A549 (cell line): ENCODE measurements around the gene HOXB7. TPM values are rescaled to one million over a fixed set of nuclear protein-coding genes. Genes with fewer than 3 reads are reported as not detected.

Experiments used
- ATAC-seq, 2 experiments: fragments of 200-7000 bp in 1 of 2; fragments of >200 bp in 1 of 2; cut with Nextera tagmentation in 1 of 2; cut with Tn5 transposase in 1 of 2; 3 replicates each; pipeline versions ENCODE4 v1.8.0 to v1.9.1; 2018 to 2020; ENCODE audit warnings: mild to moderate bottlenecking in 1 of 2, moderate library complexity in 1 of 2
- CTCF ChIA-PET: fragments of 300-600 bp; sonication (Branson Sonifier 250); formaldehyde crosslinking; extraction: SDS; loops from one replicate; lab custom pipeline; 2021; ENCODE audit warnings: antibody characterized with exemption, inconsistent platforms; lab: Yijun Ruan, JAX
- POLR2A ChIA-PET: fragments of 350-600 bp; formaldehyde crosslinking; extraction: SDS; loops from one replicate; lab custom pipeline; 2021; ENCODE audit warnings: antibody characterized with exemption, inconsistent platforms; lab: Yijun Ruan, JAX
- DNase-seq, 2 experiments: peaks; one replicate each; pipeline versions ENCODE4 v3.0.0 to v3.0.0-alpha.2; 2011 to 2016; ENCODE audit warnings: low read depth in 1 of 2, low spot score in 1 of 2
- FAIRE-seq: peaks from 2 replicates; lab custom pipeline; 2011; peaks lifted over from hg19 to GRCh38; lab: Jason Lieb, UNC
- H3K27ac ChIP-seq, 2 experiments: fragments of >200 bp; sonication (Bioruptor Twin); formaldehyde crosslinking; 3 replicates each; pipeline ENCODE4 v1.5.1; 2016 to 2017
- H3K4me1 ChIP-seq: fragments of >200 bp; sonication (Bioruptor Twin); formaldehyde crosslinking; 3 replicates; pipeline ENCODE4 v1.6.1; 2016
- H3K4me2 ChIP-seq: fragments of >200 bp; sonication (Bioruptor Twin); formaldehyde crosslinking; 3 replicates; pipeline ENCODE4 v1.6.1; 2016
- H3K4me3 ChIP-seq: fragments of >200 bp; sonication (Bioruptor Twin); formaldehyde crosslinking; 3 replicates; pipeline ENCODE4 v1.5.1; 2016
- H3K9me3 ChIP-seq: fragments of >200 bp; sonication (Bioruptor Twin); formaldehyde crosslinking; 3 replicates; pipeline ENCODE4 v1.6.1; 2016
- BHLHE40 ChIP-seq: IDR thresholded peaks from 2 replicates; pipeline ENCODE4 v1.6.1; 2012; ENCODE audit warnings: low read depth, low read length, inconsistent platforms
- CBX2 ChIP-seq: fragments of 200-600 bp; sonication (generic); IDR thresholded peaks from 2 replicates; pipeline ENCODE4 v1.6.1; 2016; ENCODE audit warnings: low read depth, mild to moderate bottlenecking, borderline replicate concordance
- EP300 ChIP-seq, 2 experiments: fragments of >200 bp; sonication (Bioruptor Twin); formaldehyde crosslinking; IDR thresholded peaks; 2 replicates in 1 of 2; 3 replicates in 1 of 2; pipeline ENCODE4 v1.6.1; 2016 to 2017
- JUNB ChIP-seq: fragments of >200 bp; sonication (Bioruptor Twin); formaldehyde crosslinking; IDR thresholded peaks from 2 replicates; pipeline ENCODE4 v1.6.1; 2016
- KDM5A ChIP-seq: fragments of 200-600 bp; sonication (generic); IDR thresholded peaks from 2 replicates; pipeline ENCODE4 v1.6.1; 2016; ENCODE audit warnings: antibody characterized with exemption, mild to moderate bottlenecking
- MAFK ChIP-seq: fragments of 450-650 bp; IDR thresholded peaks from 2 replicates; pipeline ENCODE4 v1.6.1; 2014; ENCODE audit not compliant: partially characterized antibody
- PHF8 ChIP-seq: fragments of 200-600 bp; sonication (generic); IDR thresholded peaks from 2 replicates; pipeline ENCODE4 v1.6.1; 2016; ENCODE audit warnings: low read depth, mild to moderate bottlenecking, antibody characterized with exemption, moderate library complexity, borderline replicate concordance
- RAD21 ChIP-seq, 2 experiments: fragments of >200 bp in 1 of 2; sonication (Bioruptor Twin) in 1 of 2; formaldehyde crosslinking in 1 of 2; IDR thresholded peaks in 1 of 2; conservative IDR thresholded peaks in 1 of 2; 2 replicates in 1 of 2; 3 replicates in 1 of 2; pipeline ENCODE4 v1.6.1; 2012 to 2018; ENCODE audit warnings: inconsistent platforms in 1 of 2
- REST ChIP-seq: fragments of 200-600 bp; sonication (generic); IDR thresholded peaks from 2 replicates; pipeline ENCODE4 v1.6.1; 2016; ENCODE audit warnings: antibody characterized with exemption, mild to moderate bottlenecking, moderate library complexity
- SMC3 ChIP-seq: fragments of >200 bp; sonication (Bioruptor Twin); formaldehyde crosslinking; IDR thresholded peaks from 3 replicates; pipeline ENCODE4 v1.6.1; 2018; ENCODE audit warnings: inconsistent platforms
- ZC3H11A ChIP-seq: fragments of 450-650 bp; IDR thresholded peaks from 2 replicates; pipeline ENCODE4 v1.6.1; 2014; ENCODE audit warnings: antibody characterized with exemption, mild to moderate bottlenecking
- WGBS: methylation state at CpG from one replicate; pipeline ENCODE4 v1.1.6; 2017; ENCODE audit errors: missing lambda C conversion rate; 5-methylcytosine and 5-hydroxymethylcytosine counted together
- polyA plus RNA-seq, 4 experiments: library from polyadenylated mRNA; depleted of rRNA in 3 of 4; stranded (reverse); fragments of >200 nt; fragmentation: RNase III in 1 of 4; extraction: RNeasy Plus Mini Kit Qiagen cat#74134 plus additional on column Dnase treatment in 1 of 4; gene quantifications; 2 replicates in 3 of 4; 3 replicates in 1 of 4; pipeline ENCODE4 v1.2.3, GENCODE V29; 2011 to 2017

HOXB7 gene
- polyA plus RNA-seq, 2 of the 4 experiments (the other 2 are of a cell fraction), result 22.3 to 32.3 TPM

GRCh38 chr17:48609033-48609432 lies 1.8 kb downstream of the HOXB7 start:
- peaks cover 22% of the 10 kb centered on the region for H3K4me1 ChIP-seq
- CTCF ChIA-PET, result interaction anchor here (0.6 to 4.4 kb wide), 15 partner anchors 8 to 508 kb away, joined by 3 to 28 read pairs (median 6); partner anchors contain the start of genes CBX1 and HOXB5
- H3K9me3 ChIP-seq, result no peaks in the 10 kb centered on the region
- POLR2A ChIA-PET, result interaction anchor here (0.6 to 1.5 kb wide), 3 partner anchors 17 to 343 kb away, joined by 3 to 5 read pairs (median 3); partner anchors contain the start of gene HOXB9
- H3K27ac ChIP-seq, result peak overlapping the region in 1 of 2 experiments; percentile 93; a peak in 3 of 6 replicates
- ATAC-seq (no peak), DNase-seq (no peak), FAIRE-seq (no peak)
- no peak for TF ChIP-seq EP300 (IDR thresholded peaks at IDR 0.05)
- TF ChIP-seq MAFK, result peak; percentile 67
- H3K4me3 ChIP-seq, result no peak overlapping the region
- peak overlapping the region; percentile 98 for H3K4me2 ChIP-seq

- TF ChIP-seq REST, result no peak
- FAIRE-seq (no peak), DNase-seq (no peak), ATAC-seq (no peak)
- CTCF ChIA-PET, result interaction anchor here (1.1 to 4.4 kb wide), 8 partner anchors 10 to 507 kb away, joined by 3 to 28 read pairs (median 6); partner anchors contain the start of genes CBX1 and HOXB5
- H3K4me1 ChIP-seq, result peaks cover 18% of the 10 kb centered on the region
- POLR2A ChIA-PET, result interaction anchor here (0.6 to 1.5 kb wide), 3 partner anchors 17 to 342 kb away, joined by 3 to 5 read pairs (median 3); partner anchors contain the start of gene HOXB9
- no peak overlapping the region for H3K4me2 ChIP-seq
- WGBS, result 100% methylated on average over 1 of the region's 1 CpG
- H3K27ac ChIP-seq, result peak overlapping the region in 1 of 2 experiments; percentile 93; a peak in 2 of 6 replicates
- no peaks in the 10 kb centered on the region for H3K9me3 ChIP-seq
- no peak overlapping the region for H3K4me3 ChIP-seq
These were observed 2.4 kb downstream of the HOXB7 start for GRCh38 chr17:48608494-48608834.

GRCh38 chr17:48606892-48607614 lies 3.8 kb downstream of the HOXB7 start:
- DNase-seq (no peak), FAIRE-seq (no peak), ATAC-seq (no peak)
- ChIA-PET CTCF (interaction anchor here (1.0 to 4.4 kb wide), 6 partner anchors 30 to 433 kb away, joined by 3 to 22 read pairs (median 4); no protein-coding TSS in a partner anchor), POLR2A (no interaction called here)
- Histone ChIP-seq H3K4me1 (peaks cover 18% of the 10 kb centered on the region), H3K4me2 (no peak overlapping the region), H3K9me3 (no peaks in the 10 kb centered on the region), H3K27ac (no peak overlapping the region), H3K4me3 (no peak overlapping the region)
- TF ChIP-seq JUNB (no peak), REST (no peak), CBX2 (no peak), KDM5A (no peak), SMC3 (no peak), RAD21 (conservative IDR thresholded peaks at IDR 0.05 in 1 of 2, IDR thresholded peaks at IDR 0.05 in 1 of 2) (no peak), BHLHE40 (no peak), PHF8 (no peak), ZC3H11A (no peak)
- WGBS, result 92% methylated on average over 9 of the region's 9 CpGs
